ENCODE results near the gene WLS. TPM values are rescaled to one million over a fixed set of nuclear protein-coding genes. Genes with fewer than 3 reads are reported as not detected.

WLS gene
- total RNA-seq, 1 donor from 2014 or later = 123 TPM

GRCh38 chr1:68198752-68199151, 33.6 kb downstream of the WLS start:
- TF ChIP-seq CTCF (IDR thresholded peaks at IDR 0.05; ENCODE audit: unreplicated experiment) = no peak
- Mint-ChIP-seq H3K4me3 (ENCODE audit: low read depth) (no peak overlapping the region), H3K27ac (peak overlapping the region; percentile 68), H3K4me1 (ENCODE audit: low read depth) (peaks cover 40% of the 10 kb centered on the region), H3K9me3 (ENCODE audit: low read depth) (no peaks in the 10 kb centered on the region), H3K27me3 (no peaks in the 10 kb centered on the region), H3K36me3 (ENCODE audit: insufficient read depth) (peaks cover 6% of the 10 kb centered on the region)
- DNase-seq (ENCODE audit: low spot score, unreplicated experiment) = no peak

- H3K4me1 Mint-ChIP-seq (ENCODE audit: low read depth) = peaks cover 40% of the 10 kb centered on the region
Measured at GRCh38 chr1:68197891-68198290, 34.4 kb downstream of the WLS start.

GRCh38 chr1:68197461-68197860, 34.9 kb downstream of the WLS start:
- Mint-ChIP-seq H3K9me3 (ENCODE audit: low read depth) (no peaks in the 10 kb centered on the region), H3K36me3 (ENCODE audit: insufficient read depth) (peaks cover 14% of the 10 kb centered on the region), H3K4me3 (ENCODE audit: low read depth) (no peak overlapping the region), H3K27ac (peak overlapping the region; percentile 94), H3K4me1 (ENCODE audit: low read depth) (peaks cover 40% of the 10 kb centered on the region), H3K27me3 (no peaks in the 10 kb centered on the region)
- DNase-seq (ENCODE audit: low spot score, unreplicated experiment) = no peak
- TF ChIP-seq CTCF (IDR thresholded peaks at IDR 0.05; ENCODE audit: unreplicated experiment) = no peak

More at GRCh38 chr1:68197891-68198290, 34.4 kb downstream of the WLS start:
- no peak for DNase-seq (ENCODE audit: low spot score, unreplicated experiment)
- no peaks in the 10 kb centered on the region for H3K27me3 Mint-ChIP-seq
- no peaks in the 10 kb centered on the region for H3K9me3 Mint-ChIP-seq (ENCODE audit: low read depth)
- H3K4me3 Mint-ChIP-seq (ENCODE audit: low read depth) = no peak overlapping the region
- H3K36me3 Mint-ChIP-seq (ENCODE audit: insufficient read depth) = peaks cover 13% of the 10 kb centered on the region
- TF ChIP-seq CTCF (IDR thresholded peaks at IDR 0.05; ENCODE audit: unreplicated experiment) = no peak
- peak overlapping the region; percentile 94 for H3K27ac Mint-ChIP-seq

- no peaks in the 10 kb centered on the region for H3K9me3 Mint-ChIP-seq (ENCODE audit: low read depth)
- no peak for TF ChIP-seq CTCF (IDR thresholded peaks at IDR 0.05; ENCODE audit: unreplicated experiment)
- peaks cover 40% of the 10 kb centered on the region for H3K4me1 Mint-ChIP-seq (ENCODE audit: low read depth)
- peak overlapping the region; percentile 94 for H3K27ac Mint-ChIP-seq
- DNase-seq (ENCODE audit: low spot score, unreplicated experiment) = no peak
- no peak overlapping the region for H3K4me3 Mint-ChIP-seq (ENCODE audit: low read depth)
- H3K36me3 Mint-ChIP-seq (ENCODE audit: insufficient read depth) = peaks cover 21% of the 10 kb centered on the region
- H3K27me3 Mint-ChIP-seq = no peaks in the 10 kb centered on the region
Measured at GRCh38 chr1:68196676-68197075, 35.6 kb downstream of the WLS start.

- Mint-ChIP-seq H3K9me3 (ENCODE audit: low read depth) (no peaks in the 10 kb centered on the region), H3K4me1 (ENCODE audit: low read depth) (peaks cover 5% of the 10 kb centered on the region), H3K36me3 (ENCODE audit: insufficient read depth) (peaks cover 34% of the 10 kb centered on the region), H3K27ac (peak overlapping the region; percentile 65), H3K27me3 (no peaks in the 10 kb centered on the region), H3K4me3 (ENCODE audit: low read depth) (no peak overlapping the region)
- no peak for DNase-seq (ENCODE audit: low spot score, unreplicated experiment)
- no peak for TF ChIP-seq CTCF (IDR thresholded peaks at IDR 0.05; ENCODE audit: unreplicated experiment)
Measured at GRCh38 chr1:68191717-68192116, 40.6 kb downstream of the WLS start.

Measured in progenitor cell of endocrine pancreas (in vitro differentiated cells).